Nephron progenitor cell (in vitro differentiated cells): Measurements from ENCODE around the gene ELOB.

Experiments
- DNase-seq: peaks from one replicate; pipeline ENCODE4 v3.0.0; 2021
- H3K27ac Mint-ChIP-seq: 2 replicates; pipeline ENCODE4 v1.8.0; 2021; ENCODE audit warnings: mild to moderate bottlenecking, moderate library complexity, mixed read lengths
- H3K27me3 Mint-ChIP-seq: 2 replicates; pipeline ENCODE4 v1.8.0; 2021; ENCODE audit warnings: mild to moderate bottlenecking, low read depth, mixed read lengths; ENCODE audit not compliant: poor library complexity
- H3K36me3 Mint-ChIP-seq: 2 replicates; pipeline ENCODE4 v1.8.0; 2021; ENCODE audit warnings: low read depth, mixed read lengths
- H3K4me1 Mint-ChIP-seq: 2 replicates; pipeline ENCODE4 v1.8.0; 2021; ENCODE audit warnings: mixed read lengths
- H3K4me3 Mint-ChIP-seq: 2 replicates; pipeline ENCODE4 v1.8.0; 2021; ENCODE audit warnings: mild to moderate bottlenecking, moderate library complexity, mixed read lengths
- H3K9me3 Mint-ChIP-seq: 2 replicates; pipeline ENCODE4 v1.8.0; 2021; ENCODE audit warnings: mild to moderate bottlenecking, moderate library complexity, mixed read lengths
- CTCF ChIP-seq: fragments of 200-600 bp; sonication (generic); IDR thresholded peaks from 2 replicates; pipeline ENCODE4 v1.5.0; 2021; ENCODE audit warnings: antibody characterized with exemption

The ELOB gene

GRCh38 chr16:2792940-2793339, 15.9 kb upstream of the ELOB start:
- Mint-ChIP-seq H3K27me3 (peaks cover 69% of the 10 kb centered on the region), H3K9me3 (peaks cover 4% of the 10 kb centered on the region)

GRCh38 chr16:2791174-2791573, 14.1 kb upstream of the ELOB start:
- Mint-ChIP-seq H3K27ac (no peak overlapping the region), H3K4me3 (no peak overlapping the region), H3K4me1 (peaks cover 29% of the 10 kb centered on the region), H3K27me3 (peaks cover 70% of the 10 kb centered on the region), H3K9me3 (no peaks in the 10 kb centered on the region), H3K36me3 (no peaks in the 10 kb centered on the region)
- DNase-seq = no peak
- TF ChIP-seq CTCF = no peak

More at GRCh38 chr16:2792940-2793339, 15.9 kb upstream of the ELOB start:
- H3K27ac Mint-ChIP-seq = no peak overlapping the region
- no peak for DNase-seq
- no peak overlapping the region for H3K4me3 Mint-ChIP-seq
- H3K4me1 Mint-ChIP-seq = peaks cover 25% of the 10 kb centered on the region
- TF ChIP-seq CTCF = no peak
- no peaks in the 10 kb centered on the region for H3K36me3 Mint-ChIP-seq

GRCh38 chr16:2790631-2791030, 13.6 kb upstream of the ELOB start:
- no peak for DNase-seq
- TF ChIP-seq CTCF = no peak
- no peaks in the 10 kb centered on the region for H3K36me3 Mint-ChIP-seq
- H3K4me1 Mint-ChIP-seq = peaks cover 27% of the 10 kb centered on the region
- H3K4me3 Mint-ChIP-seq = no peak overlapping the region
- H3K27ac Mint-ChIP-seq = no peak overlapping the region
- peaks cover 69% of the 10 kb centered on the region for H3K27me3 Mint-ChIP-seq
- no peaks in the 10 kb centered on the region for H3K9me3 Mint-ChIP-seq

GRCh38 chr16:2787961-2788360, 10.9 kb upstream of the ELOB start:
- Mint-ChIP-seq H3K4me1 (peaks cover 19% of the 10 kb centered on the region), H3K9me3 (no peaks in the 10 kb centered on the region), H3K4me3 (no peak overlapping the region), H3K27me3 (peaks cover 62% of the 10 kb centered on the region), H3K27ac (no peak overlapping the region), H3K36me3 (no peaks in the 10 kb centered on the region)
- no peak for TF ChIP-seq CTCF
- DNase-seq = no peak

GRCh38 chr16:2787406-2787805, 10.3 kb upstream of the ELOB start, which contains the start of gene PRSS33:
PRSS33 (minus strand) TSS chr16:2787560; CDS start chr16:2786547, 1,013 bp downstream.
- no peak for TF ChIP-seq CTCF
- no peak within 1 kb of the TSS for H3K27ac Mint-ChIP-seq
- no peaks in the 10 kb centered on the region for H3K9me3 Mint-ChIP-seq
- peaks cover 56% of the 10 kb centered on the region for H3K27me3 Mint-ChIP-seq
- no peaks in the 10 kb centered on the region for H3K36me3 Mint-ChIP-seq
- peaks cover 19% of the 10 kb centered on the region for H3K4me1 Mint-ChIP-seq
- no peak for DNase-seq
- H3K4me3 Mint-ChIP-seq = no peak within 1 kb of the TSS

GRCh38 chr16:2786826-2787151, 9.7 kb upstream of the ELOB start:
- Mint-ChIP-seq H3K4me3 (no peak overlapping the region), H3K27ac (no peak overlapping the region), H3K9me3 (no peaks in the 10 kb centered on the region), H3K4me1 (peaks cover 19% of the 10 kb centered on the region), H3K27me3 (peaks cover 50% of the 10 kb centered on the region), H3K36me3 (no peaks in the 10 kb centered on the region)
- no peak for DNase-seq
- no peak for TF ChIP-seq CTCF
